HepG2 (cell line): ENCODE results near the gene JUND. TPM values are rescaled to one million over a fixed set of nuclear protein-coding genes. Genes with fewer than 3 reads are reported as not detected.

Source experiments
- ATF2 ChIP-seq: sonication (generic); formaldehyde crosslinking; IDR thresholded peaks from 2 replicates; pipeline ENCODE4 v1.4.0; 2020; ENCODE audit warnings: missing genetic modification reagents
- DPF2 ChIP-seq: sonication (generic); formaldehyde crosslinking; IDR thresholded peaks from 2 replicates; pipeline ENCODE4 v1.4.0; 2020; ENCODE audit warnings: mild to moderate bottlenecking, low read depth, missing genetic modification reagents, borderline replicate concordance
- E2F2 ChIP-seq: sonication (generic); formaldehyde crosslinking; IDR thresholded peaks from 2 replicates; pipeline ENCODE4 v1.4.0; 2020; ENCODE audit warnings: missing genetic modification reagents, borderline replicate concordance
- HCFC1 ChIP-seq: fragments of 150-350 bp; IDR thresholded peaks from 2 replicates; pipeline ENCODE4 v1.6.1; 2014; ENCODE audit warnings: low read depth, low read length
- KAT7 ChIP-seq: IDR thresholded peaks from 2 replicates; pipeline ENCODE4 v1.6.1; 2018; ENCODE audit warnings: borderline replicate concordance, missing compliant biosample characterization
- KDM2A ChIP-seq: sonication (generic); formaldehyde crosslinking; IDR thresholded peaks from 2 replicates; pipeline ENCODE4 v1.4.0; 2020; ENCODE audit warnings: low read depth, missing genetic modification reagents, borderline replicate concordance
- KDM5B ChIP-seq: sonication (generic); formaldehyde crosslinking; IDR thresholded peaks from 2 replicates; pipeline ENCODE4 v1.4.0; 2020; ENCODE audit warnings: missing genetic modification reagents, mild to moderate bottlenecking, borderline replicate concordance
- MAFK ChIP-seq, 2 experiments: IDR thresholded peaks in 1 of 2; conservative IDR thresholded peaks in 1 of 2; 2 replicates each; pipeline ENCODE4 v1.6.1; 2011; ENCODE audit warnings: improper control_type of control experiment in 2 of 2, low read length in 2 of 2
- MIER2 ChIP-seq: IDR thresholded peaks from 2 replicates; pipeline ENCODE4 v1.6.1; 2016; ENCODE audit warnings: missing biosample characterization, missing genetic modification reagents
- MTF1 ChIP-seq: sonication (generic); formaldehyde crosslinking; IDR thresholded peaks from 2 replicates; pipeline ENCODE4 v1.5.0; 2020; ENCODE audit warnings: missing genetic modification reagents
- NFIB ChIP-seq: sonication (generic); formaldehyde crosslinking; IDR thresholded peaks from 2 replicates; pipeline ENCODE4 v1.9.0; 2021; ENCODE audit warnings: missing genetic modification reagents, mild to moderate bottlenecking, borderline replicate concordance
- NONO ChIP-seq, 2 experiments: fragments of 450-650 bp in 1 of 2; sonication (generic) in 1 of 2; formaldehyde crosslinking in 1 of 2; IDR thresholded peaks in 1 of 2; conservative IDR thresholded peaks in 1 of 2; 2 replicates each; pipeline versions ENCODE4 v1.6.1 to v1.8.0; 2017 to 2022; ENCODE audit warnings: mild to moderate bottlenecking in 1 of 2, missing genetic modification reagents in 1 of 2, moderate library complexity in 1 of 2
- RELA ChIP-seq: sonication (generic); formaldehyde crosslinking; IDR thresholded peaks from 2 replicates; pipeline ENCODE4 v1.4.0; 2020; ENCODE audit warnings: missing genetic modification reagents
- RFX3 ChIP-seq: IDR thresholded peaks from 2 replicates; pipeline ENCODE4 v1.6.1; 2016; ENCODE audit warnings: missing biosample characterization, missing genetic modification reagents
- RXRB ChIP-seq: IDR thresholded peaks from 2 replicates; pipeline ENCODE4 v1.6.1; 2016; ENCODE audit warnings: borderline replicate concordance, missing genetic modification reagents, missing compliant biosample characterization
- SMC3 ChIP-seq: IDR thresholded peaks from 2 replicates; pipeline ENCODE4 v1.6.1; 2011; ENCODE audit warnings: low read length, improper control_type of control experiment
- TIGD3 ChIP-seq: sonication (generic); formaldehyde crosslinking; IDR thresholded peaks from 2 replicates; pipeline ENCODE4 v1.5.1; 2020; ENCODE audit warnings: mild to moderate bottlenecking, missing genetic modification reagents, borderline replicate concordance
- YEATS2 ChIP-seq: sonication (generic); formaldehyde crosslinking; IDR thresholded peaks from 2 replicates; pipeline ENCODE4 v1.4.0; 2020; ENCODE audit warnings: missing genetic modification reagents, borderline replicate concordance
- ZNF281 ChIP-seq: sonication (generic); formaldehyde crosslinking; IDR thresholded peaks from 2 replicates; pipeline ENCODE4 v1.4.0; 2020; ENCODE audit warnings: missing genetic modification reagents, borderline replicate concordance
- ZNF776 ChIP-seq: sonication (generic); formaldehyde crosslinking; IDR thresholded peaks from 2 replicates; pipeline ENCODE4 v1.4.0; 2020; ENCODE audit warnings: mild to moderate bottlenecking, missing genetic modification reagents
- polyA plus RNA-seq, 8 experiments: library from polyadenylated mRNA; depleted of rRNA in 3 of 8; stranded (reverse) in 7 of 8; unstranded in 1 of 8; fragments of >200 nt; fragmentation: Illumina TruSeq in 4 of 8; extraction: Trizol in 4 of 8; gene quantifications; 2 replicates each; pipeline versions ENCODE4 v1.2.1 to v1.2.3, GENCODE V29; 2011 to 2016; ENCODE audit warnings: low read depth in 4 of 8, missing spikeins in 1 of 8, mixed read lengths in 1 of 8; ENCODE audit not compliant: insufficient read depth in 1 of 8
- total RNA-seq, 5 experiments: library from RNA; depleted of rRNA; stranded (reverse); fragments of >200 nt; fragmentation: Illumina TruSeq; extraction: Trizol; gene quantifications; 2 replicates each; pipeline ENCODE4 v1.2.3, GENCODE V29; 2016; ENCODE audit warnings: low read depth in 1 of 5

Gene JUND
- total and polyA plus RNA-seq, 2 of the 13 experiments (the other 11 are each of a cell fraction or from before 2014, with no cell fraction given) = 41.2 to 59.8 TPM

GRCh38 chr19:18300930-18301717 lies 19.7 kb upstream of the JUND start (continued):
- TF ChIP-seq ZNF281 = no peak
- peak; percentile 57; the same call in 1 of the 2 replicates for TF ChIP-seq KDM2A (CRISPR knock-in tag)
- no peak; the same call in 1 of the 2 replicates for TF ChIP-seq RXRB (CRISPR knock-in tag)
- no peak for TF ChIP-seq E2F2 (CRISPR knock-in tag)
- TF ChIP-seq KAT7 (CRISPR knock-in tag) = no peak
- TF ChIP-seq MIER2 (CRISPR knock-in tag) = no peak
- TF ChIP-seq NONO (IDR thresholded peaks at IDR 0.05) = no peak
- TF ChIP-seq NONO (CRISPR knock-in tag; conservative IDR thresholded peaks at IDR 0.05) = no peak
- TF ChIP-seq NFIB (CRISPR knock-in tag) = no peak
- TF ChIP-seq TIGD3 = no peak
- TF ChIP-seq RELA (CRISPR knock-in tag) = no peak
- TF ChIP-seq MTF1 (CRISPR knock-in tag) = no peak
- TF ChIP-seq ATF2 (CRISPR knock-in tag) = peak; percentile 15; the same call in 1 of the 2 replicates
- 0 out of 2 replicates have a peak, but pooled peaks have one; percentile 11 for TF ChIP-seq KDM5B
- TF ChIP-seq YEATS2 (CRISPR knock-in tag) = no peak
- TF ChIP-seq ZNF776 (CRISPR knock-in tag) = no peak
- TF ChIP-seq HCFC1 = no peak
- no peak for TF ChIP-seq MAFK (conservative IDR thresholded peaks at IDR 0.05 in 1 of 2, IDR thresholded peaks at IDR 0.05 in 1 of 2; ENCODE audit: low read length in 2 of 2)
- TF ChIP-seq SMC3 = no peak
- TF ChIP-seq RFX3 (CRISPR knock-in tag) = no peak
- no peak for TF ChIP-seq DPF2 (CRISPR knock-in tag)
